ENCODE measurements around the gene NARS2.

The NARS2 gene

GRCh38 chr11:78415338-78415737, 159.3 kb downstream of the NARS2 start:
- no peak for DNase-seq (ENCODE audit: low read depth, low spot score)

DNA sequence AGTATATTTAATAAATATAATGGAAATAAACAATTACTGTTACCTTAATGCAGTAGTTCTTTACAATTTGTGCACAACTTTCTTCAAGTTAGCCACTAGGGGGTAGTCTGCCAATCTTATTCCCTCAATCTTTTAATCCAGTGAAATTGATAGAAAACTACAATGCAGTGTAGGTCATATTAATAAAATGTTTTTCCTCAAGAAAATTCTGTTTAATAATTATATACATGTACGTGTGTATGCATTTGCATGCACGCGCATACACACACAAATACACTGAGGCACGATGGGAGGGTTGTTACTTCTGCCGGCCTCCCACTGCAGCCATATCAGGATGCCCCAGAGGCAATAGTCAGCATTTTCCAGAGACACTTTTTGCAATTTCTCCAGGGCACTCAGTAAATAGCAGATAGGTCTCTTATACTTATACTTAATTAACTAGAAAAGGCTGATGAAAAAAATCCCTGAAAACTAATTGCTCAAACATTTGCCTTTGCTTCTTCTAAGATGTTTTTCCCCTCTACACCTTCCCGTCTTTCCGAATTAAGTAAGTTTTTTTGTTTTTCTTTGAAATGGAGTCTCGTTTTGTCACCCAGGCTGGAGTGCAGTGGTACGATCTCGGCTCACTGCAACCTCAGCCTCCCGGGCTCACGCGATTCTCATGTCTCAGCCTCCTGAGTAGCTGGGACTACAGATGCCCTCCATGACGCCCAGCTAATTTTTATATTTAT, 160.2 kb downstream of the NARS2 start:
- no peak for DNase-seq (ENCODE audit: low read depth, low spot score)

- DNase-seq (ENCODE audit: low read depth, low spot score): no peak
These were observed 166.0 kb downstream of the NARS2 start for GRCh38 chr11:78408619-78409018.

- no peak for DNase-seq (ENCODE audit: low read depth, low spot score)
These were observed 168.0 kb downstream of the NARS2 start for GRCh38 chr11:78406568-78407196.

DNA sequence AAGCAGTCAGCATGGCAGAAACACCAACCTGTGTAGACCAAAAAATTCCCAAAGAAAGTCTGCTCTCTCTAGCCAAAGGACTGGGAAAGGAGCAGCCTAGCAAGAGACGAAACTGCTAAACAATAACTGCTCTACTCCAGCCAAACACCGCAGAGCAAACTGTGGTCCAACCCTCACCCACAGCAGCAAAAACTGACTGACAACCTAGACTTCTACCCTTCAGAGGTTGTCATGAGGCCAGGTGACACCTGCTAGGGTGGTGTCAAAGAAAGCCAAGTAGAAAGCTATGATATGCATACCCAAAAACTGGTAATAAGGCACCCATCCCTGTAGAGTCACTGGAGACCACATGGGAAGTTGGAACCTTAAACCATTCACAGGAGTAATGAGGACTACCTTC, 168.9 kb downstream of the NARS2 start:
- no peak for DNase-seq (ENCODE audit: low read depth, low spot score)

GRCh38 chr11:78403781-78404180, 170.9 kb downstream of the NARS2 start:
- no peak for DNase-seq (ENCODE audit: low read depth, low spot score)

- DNase-seq (ENCODE audit: low read depth, low spot score): no peak
These were observed 171.8 kb downstream of the NARS2 start for GRCh38 chr11:78402847-78403246.

GRCh38 chr11:78400702-78401101, 174.0 kb downstream of the NARS2 start:
- no peak for DNase-seq (ENCODE audit: low read depth, low spot score)

- no peak for DNase-seq (ENCODE audit: low read depth, low spot score)
These were observed 174.5 kb downstream of the NARS2 start for GRCh38 chr11:78400116-78400515.

GRCh38 chr11:78399136-78399535, 175.5 kb downstream of the NARS2 start:
- no peak for DNase-seq (ENCODE audit: low read depth, low spot score)

GRCh38 chr11:78398715-78399114, 175.9 kb downstream of the NARS2 start:
- DNase-seq (ENCODE audit: low read depth, low spot score): no peak

- DNase-seq (ENCODE audit: low read depth, low spot score): no peak
These were observed 177.3 kb downstream of the NARS2 start for GRCh38 chr11:78397398-78397797.

DNA sequence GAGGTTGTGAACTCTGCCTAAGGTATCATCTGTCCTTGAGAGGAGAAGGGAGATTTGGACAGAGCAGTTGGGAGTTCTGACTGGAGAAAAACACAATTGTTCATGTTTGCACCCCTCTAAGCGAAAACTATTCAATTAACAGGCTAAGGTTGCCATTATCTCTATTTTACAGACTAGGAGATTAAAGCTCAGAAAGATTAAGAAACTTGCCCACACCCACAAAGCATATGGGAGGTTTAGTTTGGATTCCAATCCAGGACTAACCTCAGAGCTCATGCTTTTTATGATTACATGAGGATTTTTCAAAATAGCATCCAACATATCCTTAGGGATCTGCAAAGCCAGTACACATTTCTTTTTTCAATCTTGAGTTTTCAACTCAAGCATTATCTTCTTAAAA, 179.1 kb downstream of the NARS2 start:
- DNase-seq (ENCODE audit: low read depth, low spot score): no peak

GRCh38 chr11:78392854-78393253, 181.8 kb downstream of the NARS2 start:
- DNase-seq (ENCODE audit: low read depth, low spot score): no peak

DNA sequence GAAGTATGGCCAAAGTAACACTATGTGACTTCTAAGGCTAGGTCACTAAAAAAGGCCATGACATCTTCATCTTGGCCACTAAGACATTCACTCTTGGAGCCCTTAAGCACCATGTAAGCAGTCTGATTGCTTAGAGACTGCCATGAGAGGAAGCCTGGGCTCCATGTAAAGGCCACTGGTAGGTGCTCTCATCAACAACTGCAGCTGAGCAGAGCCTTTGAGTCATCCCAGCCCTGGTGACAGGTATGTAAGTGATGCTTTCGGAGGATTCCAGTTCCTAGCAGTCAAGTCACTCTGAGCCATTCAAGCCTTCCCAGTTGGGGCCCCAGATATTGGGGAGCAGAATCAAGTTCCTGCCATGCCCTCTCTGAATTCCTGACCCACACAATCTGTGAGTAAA, 183.2 kb downstream of the NARS2 start:
- no peak for DNase-seq (ENCODE audit: low read depth, low spot score)

- no peak for DNase-seq (ENCODE audit: low read depth, low spot score)
These were observed 183.9 kb downstream of the NARS2 start for GRCh38 chr11:78390809-78391208.

- DNase-seq (ENCODE audit: low read depth, low spot score): no peak
These were observed 188.3 kb downstream of the NARS2 start for GRCh38 chr11:78386215-78386941.

All from brain pericyte (primary cell).